Omental fat pad (tissue), 4 donors: Measurements from ENCODE around the gene IL31. TPM values are rescaled to one million over a fixed set of nuclear protein-coding genes. Genes with fewer than 3 reads are reported as not detected.
"Not testable (repeated sequence)": the region's sequence is repeated elsewhere in the genome, so short reads cannot be mapped to it uniquely, and the experiment has no call there.

Experiments
- ATAC-seq: fragments of 150-250 bp; one replicate; pipeline ENCODE4 v1.9.1; 2016; ENCODE audit warnings: mild to moderate bottlenecking, moderate library complexity; ENCODE audit not compliant: low FRiP score
- DNase-seq: peaks from one replicate; pipeline ENCODE4 v3.0.0-alpha.2; 2019; ENCODE audit warnings: low spot score
- total RNA-seq, 4 donors: library from RNA; depleted of rRNA; stranded (reverse); fragments of >200 nt; gene quantifications; one replicate each; pipeline ENCODE4 v1.1.0, GENCODE V29; 2016
- TF ChIP-seq, protein P1 (sequence below), 3 donors: fragments of 450-650 bp; IDR thresholded peaks; one replicate each; pipeline ENCODE4 v1.5.1; 2016 to 2017; ENCODE audit warnings: antibody characterized with exemption in 3 of 3, mild to moderate bottlenecking in 3 of 3, moderate library complexity in 2 of 3

IL31 gene
- total RNA-seq, 4 donors from 2014 or later = not detected

DNA sequence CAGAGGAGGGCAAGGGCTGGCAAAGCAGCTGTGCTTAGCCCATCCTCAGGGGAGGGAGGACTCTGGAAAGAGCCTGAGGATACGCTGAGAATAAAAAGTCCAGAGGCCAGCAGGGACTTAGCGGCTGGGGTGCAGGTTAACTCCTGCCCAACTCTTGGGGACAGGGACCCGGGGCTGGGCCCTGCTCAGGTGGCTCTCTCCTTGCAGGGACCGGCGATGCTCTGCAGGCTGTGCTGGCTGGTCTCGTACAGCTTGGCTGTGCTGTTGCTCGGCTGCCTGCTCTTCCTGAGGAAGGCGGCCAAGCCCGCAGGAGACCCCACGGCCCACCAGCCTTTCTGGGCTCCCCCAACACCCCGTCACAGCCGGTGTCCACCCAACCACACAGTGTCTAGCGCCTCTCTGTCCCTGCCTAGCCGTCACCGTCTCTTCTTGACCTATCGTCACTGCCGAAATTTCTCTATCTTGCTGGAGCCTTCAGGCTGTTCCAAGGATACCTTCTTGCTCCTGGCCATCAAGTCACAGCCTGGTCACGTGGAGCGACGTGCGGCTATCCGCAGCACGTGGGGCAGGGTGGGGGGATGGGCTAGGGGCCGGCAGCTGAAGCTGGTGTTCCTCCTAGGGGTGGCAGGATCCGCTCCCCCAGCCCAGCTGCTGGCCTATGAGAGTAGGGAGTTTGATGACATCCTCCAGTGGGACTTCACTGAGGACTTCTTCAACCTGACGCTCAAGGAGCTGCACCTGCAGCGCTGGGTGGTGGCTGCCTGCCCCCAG, 32.3 kb upstream of the IL31 start:
- no peak for DNase-seq
- TF ChIP-seq, protein P1, sequence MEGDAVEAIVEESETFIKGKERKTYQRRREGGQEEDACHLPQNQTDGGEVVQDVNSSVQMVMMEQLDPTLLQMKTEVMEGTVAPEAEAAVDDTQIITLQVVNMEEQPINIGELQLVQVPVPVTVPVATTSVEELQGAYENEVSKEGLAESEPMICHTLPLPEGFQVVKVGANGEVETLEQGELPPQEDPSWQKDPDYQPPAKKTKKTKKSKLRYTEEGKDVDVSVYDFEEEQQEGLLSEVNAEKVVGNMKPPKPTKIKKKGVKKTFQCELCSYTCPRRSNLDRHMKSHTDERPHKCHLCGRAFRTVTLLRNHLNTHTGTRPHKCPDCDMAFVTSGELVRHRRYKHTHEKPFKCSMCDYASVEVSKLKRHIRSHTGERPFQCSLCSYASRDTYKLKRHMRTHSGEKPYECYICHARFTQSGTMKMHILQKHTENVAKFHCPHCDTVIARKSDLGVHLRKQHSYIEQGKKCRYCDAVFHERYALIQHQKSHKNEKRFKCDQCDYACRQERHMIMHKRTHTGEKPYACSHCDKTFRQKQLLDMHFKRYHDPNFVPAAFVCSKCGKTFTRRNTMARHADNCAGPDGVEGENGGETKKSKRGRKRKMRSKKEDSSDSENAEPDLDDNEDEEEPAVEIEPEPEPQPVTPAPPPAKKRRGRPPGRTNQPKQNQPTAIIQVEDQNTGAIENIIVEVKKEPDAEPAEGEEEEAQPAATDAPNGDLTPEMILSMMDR (IDR thresholded peaks at IDR 0.05) = no peak

DNA sequence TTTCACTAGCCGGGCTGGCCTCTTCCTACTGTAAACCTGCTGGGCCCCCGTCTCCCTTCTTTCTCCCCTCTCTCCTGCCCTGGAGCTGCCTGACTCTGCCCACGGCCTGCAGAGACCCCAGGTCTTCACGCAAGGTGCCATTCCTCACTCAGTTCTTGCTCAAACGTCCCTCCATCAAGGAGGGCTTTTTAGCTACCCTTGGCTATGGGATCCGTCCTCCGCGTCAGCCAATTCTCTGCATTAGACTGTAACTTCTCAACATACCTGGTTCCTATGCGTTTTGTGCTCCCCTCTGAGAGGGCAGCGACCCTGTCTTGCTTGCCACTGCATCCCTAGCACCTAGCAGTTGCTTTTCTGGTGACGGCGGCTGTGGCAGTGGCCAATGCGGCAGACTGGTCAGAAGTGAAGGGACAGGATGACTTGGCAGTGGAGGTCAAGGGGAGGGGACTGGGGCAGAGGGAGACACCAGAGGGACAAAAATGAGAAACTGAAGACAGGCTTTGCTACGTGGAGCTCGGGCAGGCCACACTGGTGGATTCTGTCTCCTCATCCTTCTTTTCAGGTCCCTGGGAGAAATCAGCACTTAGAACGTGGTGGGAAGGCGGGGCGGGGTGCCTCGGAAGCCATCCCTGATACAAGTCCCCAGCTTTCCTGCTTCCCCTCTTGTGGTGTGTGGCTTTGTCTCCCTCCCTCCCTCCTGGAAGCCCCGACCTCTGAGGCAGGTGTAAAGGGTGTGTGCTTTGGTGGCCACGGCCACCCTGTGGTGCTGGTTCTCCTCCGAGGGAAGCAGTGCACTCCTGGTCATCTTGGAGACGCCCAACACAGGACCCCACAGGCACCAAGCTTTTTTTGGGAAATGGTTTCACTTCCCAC, 31.3 kb upstream of the IL31 start:
- TF ChIP-seq, protein P1 (IDR thresholded peaks at IDR 0.05) = no peak
- DNase-seq (no peak), ATAC-seq (no peak)

More for the DNA sequence above, 32.3 kb upstream of the IL31 start:
- ATAC-seq = no peak

DNA sequence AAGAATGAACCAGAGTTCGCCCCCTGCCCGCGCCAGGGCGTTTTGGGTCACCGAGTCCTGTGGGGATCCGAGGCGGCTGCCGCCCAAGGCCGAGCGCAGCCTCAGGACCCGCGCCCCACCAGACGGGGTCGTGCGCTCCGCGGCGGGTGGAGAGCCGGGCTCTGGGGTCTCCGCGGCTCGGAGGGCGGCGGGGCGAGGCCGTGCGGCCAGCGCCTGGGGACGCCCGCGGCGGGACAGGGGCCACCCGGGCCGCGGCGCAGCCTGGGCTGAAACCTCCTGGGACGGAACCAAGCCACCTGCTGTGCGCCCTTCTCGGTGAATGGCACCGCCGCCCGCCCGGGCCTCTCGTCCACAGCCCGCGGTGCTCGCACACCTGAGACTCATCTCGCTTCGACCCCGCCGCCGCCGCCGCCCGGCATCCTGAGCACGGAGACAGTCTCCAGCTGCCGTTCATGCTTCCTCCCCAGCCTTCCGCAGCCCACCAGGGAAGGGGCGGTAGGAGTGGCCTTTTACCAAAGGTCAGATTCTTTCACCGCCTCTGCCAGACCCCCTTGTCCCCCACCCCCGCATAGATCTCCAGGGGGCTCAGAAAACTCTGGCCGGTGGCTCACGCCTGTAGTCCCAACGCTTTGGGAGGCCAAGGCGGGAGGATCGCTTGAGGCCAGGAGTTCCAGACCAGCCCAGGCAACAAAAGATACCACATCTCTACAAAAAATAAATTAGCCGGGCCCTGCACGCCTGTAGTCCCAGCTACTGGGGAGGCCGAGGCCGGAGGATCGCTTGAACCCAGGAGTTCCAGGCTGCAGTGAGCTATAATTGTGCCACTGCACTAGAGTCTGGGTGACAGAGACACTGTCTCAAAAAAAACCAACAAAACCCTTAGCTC, 30.4 kb upstream of the IL31 start:
- DNase-seq (no peak), ATAC-seq (no peak)
- TF ChIP-seq, protein P1 (IDR thresholded peaks at IDR 0.05) = no peak

DNA sequence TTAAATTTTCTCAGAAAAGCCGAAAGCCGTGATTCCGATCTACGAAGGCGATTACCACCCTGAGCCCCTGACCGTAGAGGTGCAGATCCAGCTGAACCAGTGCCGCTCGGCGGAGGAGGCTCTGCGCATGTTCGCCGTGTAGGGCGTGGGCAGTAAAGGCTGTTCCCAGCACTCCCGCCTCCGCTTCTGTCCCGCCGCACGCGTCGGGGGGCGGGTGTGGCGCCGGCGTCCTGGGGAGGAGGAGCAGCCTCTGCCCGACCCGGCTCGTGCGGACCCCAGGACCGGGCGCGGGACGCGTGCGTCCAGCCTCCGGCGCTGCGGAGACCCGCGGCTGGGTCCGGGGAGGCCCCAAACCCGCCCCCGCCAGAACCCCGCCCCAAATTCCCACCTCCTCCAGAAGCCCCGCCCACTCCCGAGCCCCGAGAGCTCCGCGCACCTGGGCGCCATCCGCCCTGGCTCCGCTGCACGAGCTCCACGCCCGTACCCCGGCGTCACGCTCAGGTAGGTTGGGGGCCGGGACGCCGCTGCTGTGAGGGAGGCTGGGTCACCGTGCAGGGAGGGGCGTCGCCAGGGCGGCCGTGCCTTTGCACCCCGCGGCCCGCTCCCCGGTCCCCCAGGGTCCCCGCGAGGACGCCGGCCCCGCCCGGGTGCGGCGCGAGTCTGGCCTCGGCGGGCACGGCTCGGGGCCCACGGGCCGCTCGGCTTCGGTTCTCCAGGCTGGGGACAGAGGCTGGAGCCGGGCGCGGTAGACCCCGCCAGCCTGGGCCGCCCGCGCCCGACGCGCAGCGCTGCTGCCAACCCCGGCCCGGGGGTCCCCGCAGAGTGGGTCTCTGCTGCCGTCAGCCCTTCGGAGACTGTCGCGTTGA, 29.5 kb upstream of the IL31 start, which contains the start of gene B3GNT4:
Gene B3GNT4, plus strand, starts transcription at position 409 of the 866 bp plus-strand sequence. CDS start 910 bp downstream, outside the sequence.
- ATAC-seq (peak; percentile 79), DNase-seq (no peak)
- TF ChIP-seq, protein P1 (IDR thresholded peaks at IDR 0.05) = no peak

DNA sequence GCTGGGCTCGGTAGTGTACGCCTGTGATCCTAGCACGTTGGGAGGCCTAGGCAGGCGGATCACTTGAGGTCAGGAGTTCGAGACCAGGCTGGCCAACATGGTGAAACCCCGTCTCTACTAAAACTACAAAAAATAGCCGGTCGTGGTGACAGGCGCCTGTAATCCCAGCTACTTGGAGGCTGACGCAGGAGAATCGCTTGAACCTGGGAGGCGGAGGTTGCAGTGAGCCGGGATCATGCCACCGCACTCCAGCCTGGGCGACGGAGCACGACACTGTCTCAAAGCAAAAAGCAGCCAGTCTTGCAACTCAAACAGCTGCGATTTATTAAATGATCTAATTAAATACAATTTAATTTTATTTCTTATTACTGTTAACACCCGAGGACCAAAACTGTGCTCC, 28.8 kb upstream of the IL31 start:
- ATAC-seq, DNase-seq: not testable (repeated sequence)

DNA sequence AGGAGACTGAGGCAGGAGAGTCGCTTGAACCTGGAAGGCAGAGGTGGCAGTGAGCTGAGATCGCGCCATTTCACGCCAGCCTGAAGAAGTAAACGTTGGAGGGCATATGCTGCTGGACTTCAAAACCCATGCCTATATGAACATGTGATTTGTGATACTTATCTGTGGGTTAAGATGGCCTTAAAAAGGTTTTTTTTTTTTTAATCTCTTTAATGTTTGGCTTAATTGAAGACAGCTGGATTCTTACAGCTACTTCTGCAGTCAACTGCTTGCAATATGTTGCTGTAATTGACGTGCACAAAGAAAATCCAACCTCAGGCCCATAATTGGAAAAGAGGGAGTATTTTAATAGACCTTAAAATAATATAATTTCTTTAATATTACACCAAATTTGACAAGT, 28.0 kb upstream of the IL31 start:
- DNase-seq (no peak), ATAC-seq (no peak)
- TF ChIP-seq, protein P1 (IDR thresholded peaks at IDR 0.05) = no peak
